HCT116 (cell line): ENCODE measurements around the gene LHX4. TPM values are rescaled to one million over a fixed set of nuclear protein-coding genes. Genes with fewer than 3 reads are reported as not detected.

Experiments
- ATAC-seq: fragments of 200-7000 bp; cut with Tn5 transposase; 2 replicates; pipeline ENCODE4 v1.9.1; 2020; ENCODE audit warnings: mild to moderate bottlenecking, moderate library complexity
- BruUV-seq: library from RNA; stranded (reverse); fragments of 400-500 nt; replicated peaks from 2 replicates; lab custom pipeline; 2021; lab: Mats Ljungman, UMichigan
- CTCF ChIA-PET: fragments of 300-600 bp; sonication (Branson Sonifier 250); formaldehyde crosslinking; loops from one replicate; lab custom pipeline; 2021; ENCODE audit warnings: antibody characterized with exemption; lab: Charles Lee
- POLR2A ChIA-PET: fragments of 300-600, 350-600 bp; sonication (Branson Sonifier 250); formaldehyde crosslinking; loops from one replicate; lab custom pipeline; 2021; ENCODE audit warnings: antibody characterized with exemption; lab: Charles Lee
- RAD21 ChIA-PET, 2 experiments: fragments of 300-600 bp; sonication (Branson Sonifier 250); formaldehyde crosslinking; loops; one replicate each; lab custom pipeline; 2023; ENCODE audit warnings: low total read pairs in 2 of 2; ENCODE audit not compliant: uncharacterized antibody in 2 of 2, unreplicated experiment in 2 of 2, low non-redundant PET in 1 of 2; lab: Charles Lee
- DNase-seq: peaks from one replicate; pipeline ENCODE4 v3.0.0-alpha.2; 2010; ENCODE audit warnings: low read depth, low spot score
- H2AFZ ChIP-seq: fragments of 200-600 bp; shearing (Covaris generic), sonication (generic); 2 replicates; pipeline ENCODE4 v1.6.1; 2017; ENCODE audit warnings: low read depth, mixed run types, mixed read lengths, antibody characterized with exemption, low read length; ENCODE audit not compliant: poor library complexity, severe bottlenecking
- H3K27ac ChIP-seq: 2 replicates; pipeline ENCODE4 v1.5.1; 2012; ENCODE audit warnings: low read depth, low read length
- H3K27me3 ChIP-seq: fragments of 200-600 bp; sonication (generic); 2 replicates; pipeline ENCODE4 v1.6.1; 2016; ENCODE audit warnings: mixed run types, low read length, mixed read lengths; ENCODE audit not compliant: insufficient read depth
- H3K36me3 ChIP-seq, 2 experiments: fragments of 200-500 bp in 1 of 2; fragments of 200-600 bp in 1 of 2; sonication (Bioruptor generic) in 1 of 2; sonication (generic) in 1 of 2; 2 replicates each; pipeline versions ENCODE4 v1.5.1 to v1.6.1; 2014 to 2016; ENCODE audit warnings: low read length in 2 of 2, inconsistent platforms in 1 of 2, mixed read lengths in 1 of 2, mixed run types in 1 of 2; ENCODE audit not compliant: insufficient read depth in 2 of 2, control insufficient read depth in 1 of 2
- H3K4me1 ChIP-seq, 2 experiments: fragments of 200-600 bp in 1 of 2; sonication (generic) in 1 of 2; 2 replicates each; pipeline versions ENCODE4 v1.5.1 to v1.6.1; 2012 to 2017; ENCODE audit warnings: low read length in 2 of 2, inconsistent platforms in 1 of 2, mild to moderate bottlenecking in 1 of 2, mixed read lengths in 1 of 2, mixed run types in 1 of 2, moderate library complexity in 1 of 2; ENCODE audit not compliant: insufficient read depth in 2 of 2, control insufficient read depth in 1 of 2
- H3K4me2 ChIP-seq: fragments of 200-600 bp; sonication (generic); 2 replicates; pipeline ENCODE4 v1.6.1; 2017; ENCODE audit warnings: mixed run types, low read length, mixed read lengths
- H3K4me3 ChIP-seq, 2 experiments: fragments of 200-600 bp in 1 of 2; sonication (generic) in 1 of 2; replicated peaks in 1 of 2; 2 replicates each; pipeline ENCODE4 v1.5.1; 2011 to 2016; ENCODE audit warnings: low read length in 2 of 2, control low read depth in 1 of 2, low read depth in 1 of 2, mild to moderate bottlenecking in 1 of 2, mixed read lengths in 1 of 2, mixed run types in 1 of 2
- H3K79me2 ChIP-seq: fragments of 200-600 bp; sonication (generic); 2 replicates; pipeline ENCODE4 v1.6.1; 2017; ENCODE audit warnings: mild to moderate bottlenecking, mixed run types, low read length, moderate library complexity, mixed read lengths; ENCODE audit not compliant: insufficient read depth
- H3K9ac ChIP-seq: fragments of 200-600 bp; sonication (generic); 2 replicates; pipeline ENCODE4 v1.6.1; 2016; ENCODE audit warnings: low read length, mixed read lengths
- H3K9me2 ChIP-seq: fragments of 200-600 bp; sonication (generic), shearing (Covaris generic); 2 replicates; pipeline ENCODE4 v1.6.1; 2017; ENCODE audit warnings: mixed run types, mild to moderate bottlenecking, moderate library complexity; ENCODE audit not compliant: insufficient read depth
- H3K9me3 ChIP-seq, 2 experiments: fragments of 200-500 bp in 1 of 2; fragments of 200-600 bp in 1 of 2; sonication (Bioruptor generic) in 1 of 2; sonication (generic) in 1 of 2; 2 replicates each; pipeline ENCODE4 v1.6.1; 2014 to 2017; ENCODE audit warnings: low read length in 2 of 2, mixed read lengths in 2 of 2, inconsistent platforms in 1 of 2, low read depth in 1 of 2, mild to moderate bottlenecking in 1 of 2, mixed run types in 1 of 2, moderate library complexity in 1 of 2; ENCODE audit not compliant: control insufficient read depth in 1 of 2, insufficient read depth in 1 of 2
- H4K20me1 ChIP-seq: fragments of 200-600 bp; sonication (generic), shearing (Covaris generic); 2 replicates; pipeline ENCODE4 v1.6.1; 2017; ENCODE audit warnings: mixed run types, mild to moderate bottlenecking, moderate library complexity; ENCODE audit not compliant: insufficient read depth
- ATF3 ChIP-seq: IDR thresholded peaks from 2 replicates; pipeline ENCODE4 v1.6.1; 2012
- CBX3 ChIP-seq: IDR thresholded peaks from 2 replicates; pipeline ENCODE4 v1.6.1; 2012; ENCODE audit warnings: low read depth
- CEBPB ChIP-seq: IDR thresholded peaks from 2 replicates; pipeline ENCODE4 v1.6.1; 2012; ENCODE audit warnings: low read depth
- CTCF ChIP-seq, 3 experiments: fragments of 200-600 bp in 1 of 3; sonication (generic) in 1 of 3; IDR thresholded peaks in 2 of 3; conservative IDR thresholded peaks in 1 of 3; 2 replicates each; pipeline ENCODE4 v1.5.1; 2012 to 2017; ENCODE audit warnings: low read depth in 2 of 3, low read length in 2 of 3, antibody characterized with exemption in 1 of 3, borderline replicate concordance in 1 of 3, control low read depth in 1 of 3, mild to moderate bottlenecking in 1 of 3, mixed read lengths in 1 of 3, mixed run types in 1 of 3, moderate library complexity in 1 of 3; ENCODE audit not compliant: insufficient read depth in 1 of 3
- EGR1 ChIP-seq: IDR thresholded peaks from 2 replicates; pipeline ENCODE4 v1.6.1; 2012; ENCODE audit warnings: low read depth
- ELF1 ChIP-seq: IDR thresholded peaks from 2 replicates; pipeline ENCODE4 v1.6.1; 2012; ENCODE audit warnings: low read depth, borderline replicate concordance
- EZH2 ChIP-seq: fragments of 200-600 bp; sonication (generic); IDR thresholded peaks from 2 replicates; pipeline ENCODE4 v1.6.1; 2017; ENCODE audit warnings: antibody characterized with exemption, mixed run types
- EZH2phosphoT487 ChIP-seq: fragments of 200-600 bp; IDR thresholded peaks from 2 replicates; pipeline ENCODE4 v1.6.1; 2018; ENCODE audit warnings: antibody characterized with exemption, borderline replicate concordance
- FOSL1 ChIP-seq: IDR thresholded peaks from 2 replicates; pipeline ENCODE4 v1.6.1; 2012; ENCODE audit warnings: low read depth
- MAX ChIP-seq: IDR thresholded peaks from 2 replicates; pipeline ENCODE4 v1.6.1; 2012
- POLR2A ChIP-seq: IDR thresholded peaks from 2 replicates; pipeline ENCODE4 v1.7.0; 2011; ENCODE audit warnings: borderline replicate concordance; ENCODE audit not compliant: insufficient read depth, insufficient read length; ENCODE audit errors: extremely low read depth
- POLR2AphosphoS5 ChIP-seq: IDR thresholded peaks from 2 replicates; pipeline ENCODE4 v1.6.1; 2011; ENCODE audit warnings: mild to moderate bottlenecking, low read depth, low read length, moderate library complexity
- RAD21 ChIP-seq: IDR thresholded peaks from 2 replicates; pipeline ENCODE4 v1.6.1; 2012; ENCODE audit warnings: low read depth, mild to moderate bottlenecking
- SIN3A ChIP-seq: IDR thresholded peaks from 2 replicates; pipeline ENCODE4 v1.6.1; 2012; ENCODE audit warnings: low read depth
- SP1 ChIP-seq: IDR thresholded peaks from 2 replicates; pipeline ENCODE4 v1.6.1; 2012; ENCODE audit warnings: low read depth
- SRF ChIP-seq: IDR thresholded peaks from 2 replicates; pipeline ENCODE4 v1.6.1; 2012; ENCODE audit warnings: low read depth
- TCF7L2 ChIP-seq: IDR thresholded peaks from 2 replicates; pipeline ENCODE4 v1.7.0; 2011; ENCODE audit warnings: borderline replicate concordance, inconsistent platforms; ENCODE audit not compliant: insufficient read depth, insufficient read length; ENCODE audit errors: extremely low read depth
- YY1 ChIP-seq: IDR thresholded peaks from 2 replicates; pipeline ENCODE4 v1.6.1; 2011; ENCODE audit warnings: low read length, low read depth, moderate library complexity, mild to moderate bottlenecking; ENCODE audit not compliant: insufficient replicate concordance; ENCODE audit errors: extremely low read depth
- ZFX ChIP-seq: fragments of 450-650 bp; IDR thresholded peaks from 2 replicates; pipeline ENCODE4 v1.6.1; 2017
- ZNF274 ChIP-seq: fragments of 200-500 bp; sonication (Bioruptor generic); IDR thresholded peaks from 2 replicates; pipeline ENCODE4 v1.6.1; 2014; ENCODE audit warnings: mild to moderate bottlenecking, low read depth, low read length, inconsistent platforms
- intact Hi-C: fragments of 100-400 bp; cut with micrococcal nuclease; formaldehyde crosslinking; loops from 2 replicates; pipeline ENCODE4 v1.10.0; 2022
- total RNA-seq: library from RNA; stranded (reverse); gene quantifications from one replicate; pipeline ENCODE4 v1.2.1, GENCODE V29; 2021; ENCODE audit not compliant: unreplicated experiment

LHX4 gene
- total RNA-seq, 1 experiment from 2014 or later, result 0.44 TPM

GRCh38 chr1:180195401-180195800, 34.7 kb upstream of the LHX4 start:
- ATAC-seq, result no peak
- Histone ChIP-seq H3K4me3 (no peak overlapping the region), H3K27me3 (no peaks in the 10 kb centered on the region), H3K4me2 (no peak overlapping the region), H3K9me3 (no peaks in the 10 kb centered on the region), H3K4me1 (no peaks in the 10 kb centered on the region), H3K9ac (no peak overlapping the region), H3K79me2 (no peaks in the 10 kb centered on the region), H3K9me2 (no peaks in the 10 kb centered on the region), H2AFZ (no peak overlapping the region), H3K27ac (no peak overlapping the region), H3K36me3 (no peaks in the 10 kb centered on the region), H4K20me1 (no peaks in the 10 kb centered on the region)
- TF ChIP-seq EZH2 (no peak), YY1 (no peak), RAD21 (no peak), ZFX (no peak), POLR2A (no peak), MAX (no peak), ELF1 (no peak), CBX3 (no peak), CEBPB (no peak), ZNF274 (no peak), POLR2AphosphoS5 (no peak), FOSL1 (no peak), TCF7L2 (no peak), CTCF (IDR thresholded peaks at IDR 0.05 in 2 of 3, conservative IDR thresholded peaks at IDR 0.05 in 1 of 3; ENCODE audit: borderline replicate concordance in 1 of 3, insufficient read depth in 1 of 3, low read depth in 2 of 3, low read length in 2 of 3) (no peak), SP1 (no peak), EGR1 (no peak), ATF3 (no peak), EZH2phosphoT487 (no peak), SIN3A (no peak), SRF (no peak)
- no peak for DNase-seq
- intact Hi-C loops, result no loop called here
- no TSS peak for BruUV-seq
- ChIA-PET POLR2A (no interaction called here), RAD21 (no interaction called here), CTCF (no interaction called here)
